RWPE2 (cell line): ENCODE measurements around the gene PPFIA4.

Source experiments
- ATAC-seq: fragments of 200-7000 bp; cut with Tn5 transposase; 3 replicates; pipeline ENCODE4 v1.9.1; 2021; ENCODE audit warnings: low read depth
- DNase-seq: peaks from one replicate; pipeline ENCODE4 v3.0.0-alpha.2; 2020; ENCODE audit warnings: low spot score
- H3K27ac ChIP-seq: fragments of 450-650 bp; 2 replicates; pipeline ENCODE4 v1.5.1; 2017; ENCODE audit warnings: mild to moderate bottlenecking; ENCODE audit not compliant: poor library complexity, severe bottlenecking
- H3K27me3 ChIP-seq: fragments of 250-450 bp; sonication (Bioruptor Pico); 2 replicates; pipeline ENCODE4 v1.5.1; 2021; ENCODE audit warnings: mild to moderate bottlenecking, moderate library complexity; ENCODE audit not compliant: insufficient read depth, poor library complexity, severe bottlenecking
- H3K36me3 ChIP-seq: fragments of 250-450 bp; sonication (Bioruptor Pico); 2 replicates; pipeline ENCODE4 v1.5.1; 2020; ENCODE audit warnings: low read depth, mild to moderate bottlenecking, moderate library complexity
- H3K4me1 ChIP-seq: fragments of 250-450 bp; sonication (Bioruptor Pico); 2 replicates; pipeline ENCODE4 v1.5.1; 2021; ENCODE audit warnings: mild to moderate bottlenecking, moderate library complexity; ENCODE audit not compliant: insufficient read depth, poor library complexity, severe bottlenecking
- H3K4me3 ChIP-seq: fragments of 250-450 bp; sonication (Bioruptor Pico); 2 replicates; pipeline ENCODE4 v1.5.1; 2021; ENCODE audit warnings: mild to moderate bottlenecking, moderate library complexity; ENCODE audit not compliant: severe bottlenecking
- H3K9me3 ChIP-seq: fragments of 250-450 bp; sonication (Bioruptor Pico); 2 replicates; pipeline ENCODE4 v1.5.1; 2021; ENCODE audit warnings: mild to moderate bottlenecking, moderate library complexity; ENCODE audit not compliant: severe bottlenecking
- CTCF ChIP-seq: fragments of 450-650 bp; IDR thresholded peaks from one replicate; pipeline ENCODE4 v1.5.1; 2017; ENCODE audit warnings: mild to moderate bottlenecking, moderate library complexity; ENCODE audit not compliant: poor library complexity, severe bottlenecking

Gene PPFIA4

GRCh38 chr1:203045821-203046594 lies 19.7 kb downstream of the PPFIA4 start:
- ATAC-seq (no peak), DNase-seq (no peak)
- Histone ChIP-seq H3K4me3 (no peak overlapping the region), H3K4me1 (peaks cover 6% of the 10 kb centered on the region), H3K27me3 (no peaks in the 10 kb centered on the region), H3K27ac (no peak overlapping the region), H3K36me3 (0 out of 2 replicates have a peak, but pooled peaks cover 7% of the 10 kb centered on the region), H3K9me3 (no peaks in the 10 kb centered on the region)
- no peak for TF ChIP-seq CTCF

- Histone ChIP-seq H3K4me1 (peaks cover 6% of the 10 kb centered on the region), H3K4me3 (no peak overlapping the region), H3K27me3 (no peaks in the 10 kb centered on the region), H3K36me3 (0 out of 2 replicates have a peak, but pooled peaks cover 7% of the 10 kb centered on the region), H3K27ac (no peak overlapping the region), H3K9me3 (no peaks in the 10 kb centered on the region)
- TF ChIP-seq CTCF, result no peak
- peak; percentile 97 for ATAC-seq
- no peak for DNase-seq
Measured at GRCh38 chr1:203046984-203047630, 20.8 kb downstream of the PPFIA4 start.

- H3K27me3 ChIP-seq, result no peaks in the 10 kb centered on the region
- no peak for DNase-seq
- no peak overlapping the region for H3K4me3 ChIP-seq
- no peak for ATAC-seq
- peaks cover 6% of the 10 kb centered on the region for H3K4me1 ChIP-seq
- no peak for TF ChIP-seq CTCF
- 0 out of 2 replicates have a peak, but pooled peaks cover 7% of the 10 kb centered on the region for H3K36me3 ChIP-seq
- no peaks in the 10 kb centered on the region for H3K9me3 ChIP-seq
- H3K27ac ChIP-seq, result no peak overlapping the region
Measured at GRCh38 chr1:203048086-203048485, 21.8 kb downstream of the PPFIA4 start.

GRCh38 chr1:203048555-203049051 lies 22.3 kb downstream of the PPFIA4 start:
- ATAC-seq (peak; percentile 26; the same call in 2 of the 3 replicates), DNase-seq (no peak)
- Histone ChIP-seq H3K9me3 (no peaks in the 10 kb centered on the region), H3K36me3 (0 out of 2 replicates have a peak, but pooled peaks cover 7% of the 10 kb centered on the region), H3K4me3 (no peak overlapping the region), H3K27ac (no peak overlapping the region), H3K27me3 (no peaks in the 10 kb centered on the region), H3K4me1 (peaks cover 6% of the 10 kb centered on the region)
- no peak for TF ChIP-seq CTCF
